ENCODE results near the gene COX7B.
A peak's percentile ranks its signal among the peaks of the same experiment; 100 is the strongest.
"Not testable (repeated sequence)": the region's sequence is repeated elsewhere in the genome, so short reads cannot be mapped to it uniquely, and the experiment has no call there.

The COX7B gene, protein sequence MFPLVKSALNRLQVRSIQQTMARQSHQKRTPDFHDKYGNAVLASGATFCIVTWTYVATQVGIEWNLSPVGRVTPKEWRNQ
- 41.6 to 49.5 (median 46.7) reads per million in 4 donors for total RNA-seq

DNA sequence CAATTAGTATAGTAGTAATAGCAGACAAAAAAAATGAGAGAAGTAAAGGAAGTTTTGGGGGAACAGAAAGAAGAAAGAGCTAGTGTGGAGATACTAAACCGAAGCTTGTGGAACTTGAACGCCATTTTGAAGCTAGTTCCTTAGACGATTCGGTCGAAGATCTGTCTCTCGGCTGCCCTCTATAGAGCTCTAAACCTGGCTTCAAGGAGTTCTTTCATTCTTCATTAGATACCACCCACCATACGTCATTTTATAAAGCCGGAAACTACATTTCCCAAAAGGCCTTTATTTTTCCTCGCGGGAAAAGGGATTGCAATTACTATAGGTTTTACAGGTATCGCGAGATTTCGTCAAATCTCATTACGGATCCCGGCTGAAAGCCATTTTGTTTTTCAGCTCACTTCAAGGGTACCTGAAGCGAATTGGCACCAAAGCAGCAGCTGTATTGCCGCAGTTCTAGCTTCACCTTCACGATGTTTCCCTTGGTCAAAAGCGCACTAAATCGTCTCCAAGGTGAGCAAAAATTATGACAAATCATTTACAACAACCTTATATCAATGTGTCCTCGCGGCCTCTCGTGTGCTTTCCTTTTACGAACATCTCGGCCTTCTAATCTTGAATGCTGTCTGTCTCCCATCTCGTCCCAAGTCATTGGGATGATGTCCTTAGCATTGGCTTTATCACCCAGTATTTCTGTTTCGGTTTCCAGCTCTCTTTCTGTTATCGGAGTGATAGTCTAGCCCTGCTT lies at the start of gene COX7B:
COX7B (plus strand) TSS at position 388 of the 748 bp plus-strand sequence; CDS start at position 474, 86 bp downstream.
- peak; percentile 21 to 93 (median 56) for DNase-seq

DNA sequence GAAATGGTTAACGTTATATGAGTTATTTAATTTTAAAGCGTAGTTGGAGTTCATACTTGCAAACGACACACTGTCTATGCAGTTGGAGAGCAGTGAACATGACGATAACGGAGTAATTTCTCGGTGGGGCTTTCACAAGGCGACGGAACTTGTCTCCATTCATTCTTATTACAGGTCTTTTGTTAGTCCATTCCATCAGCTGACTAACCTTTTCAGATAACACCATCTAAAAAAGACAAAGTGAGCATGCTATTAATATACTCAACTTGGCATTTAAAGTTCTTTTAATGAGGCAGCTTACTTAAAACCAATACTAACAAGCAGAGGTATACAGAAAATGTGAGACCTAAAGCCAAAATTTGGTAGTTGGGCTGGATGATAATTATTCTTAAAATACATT lies 23.9 kb upstream of the COX7B start:
- DNase-seq: no peak

DNA sequence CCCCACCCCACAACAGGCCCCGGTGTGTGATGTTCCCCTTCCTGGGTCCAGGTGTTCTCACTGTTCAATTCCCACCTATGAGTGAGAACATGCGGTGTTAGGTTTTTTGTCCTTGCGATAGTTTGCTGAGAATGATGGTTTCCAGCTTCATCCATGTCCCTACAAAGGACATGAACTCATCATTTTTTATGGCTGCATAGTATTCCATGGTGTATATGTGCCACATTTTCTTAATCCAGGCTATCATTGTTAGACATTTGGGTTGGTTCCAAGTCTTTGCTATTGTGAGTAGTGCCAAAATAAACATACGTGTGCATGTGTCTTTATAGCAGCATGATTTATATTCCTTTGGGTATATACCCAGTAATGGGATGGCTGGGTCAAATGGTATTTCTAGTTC lies 17.9 kb upstream of the COX7B start:
- not testable (repeated sequence) for DNase-seq

DNA sequence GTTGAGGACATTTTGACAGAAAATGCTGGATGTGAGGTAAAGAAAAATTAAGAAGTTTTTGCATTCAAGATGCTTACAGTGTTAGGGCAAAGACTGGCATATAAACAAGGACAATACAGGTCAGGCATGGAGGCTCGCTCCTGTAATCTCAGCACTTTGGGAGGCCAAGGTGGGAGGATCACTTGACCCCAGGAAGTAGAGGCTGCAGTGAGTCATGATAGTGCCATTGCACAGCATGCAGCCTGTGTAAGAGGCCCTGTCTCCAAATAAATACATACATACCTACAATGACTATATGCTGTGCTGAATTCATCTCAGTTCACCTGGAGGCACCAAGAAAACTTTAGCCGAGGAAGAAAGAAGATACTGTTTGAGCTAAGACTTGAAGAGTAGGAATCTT lies 6.4 kb upstream of the COX7B start:
- no peak for DNase-seq

DNA sequence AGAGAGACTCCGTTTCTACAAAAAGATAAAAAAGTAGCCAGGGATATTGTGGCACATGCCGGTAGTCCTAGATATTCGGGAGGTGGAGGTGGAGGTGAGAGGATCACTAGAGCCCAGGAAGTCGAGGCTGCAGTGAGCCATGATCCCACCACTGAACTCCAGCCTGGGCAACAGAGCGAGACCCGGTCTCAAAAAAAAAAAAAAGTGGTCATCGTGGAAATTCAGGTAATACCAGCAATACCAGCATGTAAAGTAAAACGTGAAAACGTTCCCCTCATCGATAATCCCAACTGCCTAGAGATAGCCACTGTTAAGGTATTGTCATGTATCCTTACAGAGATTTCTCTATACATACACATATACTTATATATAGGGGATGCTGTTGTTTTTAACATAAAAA lies 5.6 kb upstream of the COX7B start:
- DNase-seq: no peak

DNA sequence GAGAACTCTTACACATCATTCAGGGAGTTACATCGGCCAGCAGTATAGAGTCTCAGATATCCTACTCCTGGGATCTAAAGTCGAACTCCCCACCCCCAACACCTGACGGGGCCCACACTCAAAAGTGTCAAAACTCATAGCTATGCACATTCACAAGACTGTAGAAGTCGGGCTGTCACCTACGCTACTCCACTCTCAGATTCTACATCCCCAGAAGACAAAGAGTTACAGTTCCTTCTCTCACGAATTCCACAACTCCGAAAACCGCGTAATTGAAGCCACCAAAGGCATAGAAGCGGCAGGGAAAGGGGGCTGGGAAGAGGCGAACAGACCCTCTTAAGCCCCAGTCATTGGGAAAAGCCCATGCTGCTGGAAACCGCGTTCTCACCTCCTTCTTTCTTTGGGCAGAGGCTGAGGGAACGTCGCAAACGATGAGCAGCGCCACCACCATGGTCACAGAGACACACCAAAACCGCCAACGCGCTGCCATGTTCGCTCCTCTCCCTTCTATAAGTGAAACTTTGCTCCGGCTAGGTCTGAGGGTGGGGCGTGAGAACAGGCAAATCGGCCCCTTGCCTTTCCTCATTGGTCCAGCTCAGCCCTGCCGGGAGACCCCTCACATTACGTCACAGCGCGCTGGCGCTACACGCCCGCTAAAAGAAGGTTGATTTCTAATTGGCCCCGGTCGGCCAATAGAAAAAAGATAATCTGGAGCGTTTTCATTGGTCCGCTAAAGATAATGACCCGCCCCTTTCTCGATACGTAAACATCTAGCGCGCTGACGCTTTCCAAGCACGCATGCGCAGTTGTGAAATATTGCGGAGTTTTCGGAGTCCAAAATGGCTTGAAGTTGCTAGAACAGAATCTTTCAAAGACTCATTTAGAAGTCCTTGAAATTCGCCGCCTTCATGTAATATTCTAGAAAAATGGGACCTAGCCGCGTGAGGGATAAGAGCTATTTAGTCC lies 4.1 kb upstream of the COX7B start, which contains the start of gene MAGT1:
MAGT1 (minus strand) TSS at position 515 of the 966 bp plus-strand sequence; CDS start at position 490, 25 bp downstream.
- DNase-seq: peak; percentile 83 to 97 (median 86)

DNA sequence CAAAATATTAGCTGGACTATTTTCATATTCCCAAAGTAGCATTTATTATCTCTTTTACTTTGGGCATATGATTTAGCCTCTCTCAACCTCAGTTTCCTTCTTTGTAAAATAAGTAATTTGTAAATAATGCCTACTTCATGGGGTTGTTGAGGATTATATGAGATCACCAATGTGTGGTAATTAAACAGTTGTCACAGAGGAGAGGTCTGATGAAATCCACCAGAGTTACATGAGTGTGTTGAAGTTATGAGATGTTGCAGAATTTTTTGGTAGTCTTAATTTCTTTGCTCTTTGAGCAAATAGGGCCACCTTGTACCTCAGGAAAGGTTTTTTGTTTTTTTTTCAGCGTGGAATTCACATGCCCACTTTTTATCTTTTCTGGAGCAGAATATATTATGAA lies 1.4 kb downstream of the COX7B start:
- DNase-seq: no peak

DNA sequence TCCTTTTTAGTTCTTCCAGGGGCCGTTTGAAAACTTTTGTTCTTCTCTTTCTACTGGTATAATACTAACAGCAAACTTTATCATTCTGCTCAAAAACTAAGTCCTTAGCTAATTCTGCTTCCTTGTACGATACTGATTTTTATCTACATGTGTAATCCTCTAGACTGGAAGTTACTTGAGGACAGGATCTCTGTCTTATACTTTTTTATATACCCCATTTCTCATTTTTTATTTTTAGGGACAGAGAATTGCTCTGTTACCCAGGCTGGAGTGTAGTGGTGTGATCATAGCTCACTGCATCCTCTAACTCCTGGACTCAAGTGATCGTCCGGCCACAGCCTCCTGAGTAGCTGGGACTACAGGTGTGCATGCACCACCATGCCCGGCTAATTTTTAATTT lies 2.2 kb downstream of the COX7B start:
- DNase-seq: no peak

DNA sequence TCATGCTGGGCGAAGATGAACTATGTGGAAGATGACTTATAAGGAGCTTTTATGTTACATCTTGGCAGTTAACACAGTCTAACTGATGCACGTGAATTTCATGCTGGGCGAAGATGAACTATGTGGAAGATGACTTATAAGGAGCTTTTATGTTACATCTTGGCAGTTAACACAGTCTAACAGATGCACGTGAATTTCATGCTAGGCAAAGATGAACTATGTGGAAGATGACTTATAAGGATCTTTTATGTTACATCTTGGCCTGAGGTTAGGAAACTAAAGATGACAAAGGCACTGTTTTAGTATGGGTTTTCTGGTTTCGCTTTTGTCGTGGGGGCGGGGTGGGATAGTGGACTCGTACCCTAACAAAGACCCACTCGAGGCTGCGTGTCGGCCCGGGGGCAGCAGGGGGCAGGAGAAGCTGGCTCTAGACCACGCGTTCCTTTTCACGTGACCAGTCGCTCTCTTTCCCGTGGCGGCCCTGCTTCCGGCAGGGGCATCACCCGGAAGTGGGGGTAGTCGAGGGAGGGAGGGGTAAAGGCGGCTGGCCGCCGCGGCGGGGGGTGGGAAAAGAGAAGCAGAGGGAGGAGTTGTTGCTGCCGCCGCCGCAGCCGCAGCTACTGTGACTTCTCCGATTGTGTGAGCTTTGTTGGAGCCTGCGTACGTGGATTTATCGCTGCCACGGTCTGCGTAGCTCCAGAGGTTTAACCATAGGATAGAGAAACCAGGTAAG lies 11.0 kb downstream of the COX7B start, which contains the start of gene ATP7A:
ATP7A (plus strand) TSS at position 586 of the 733 bp plus-strand sequence. CDS start 60,949 bp downstream, outside the sequence.
- DNase-seq: peak; percentile 81 to 94 (median 85)

DNA sequence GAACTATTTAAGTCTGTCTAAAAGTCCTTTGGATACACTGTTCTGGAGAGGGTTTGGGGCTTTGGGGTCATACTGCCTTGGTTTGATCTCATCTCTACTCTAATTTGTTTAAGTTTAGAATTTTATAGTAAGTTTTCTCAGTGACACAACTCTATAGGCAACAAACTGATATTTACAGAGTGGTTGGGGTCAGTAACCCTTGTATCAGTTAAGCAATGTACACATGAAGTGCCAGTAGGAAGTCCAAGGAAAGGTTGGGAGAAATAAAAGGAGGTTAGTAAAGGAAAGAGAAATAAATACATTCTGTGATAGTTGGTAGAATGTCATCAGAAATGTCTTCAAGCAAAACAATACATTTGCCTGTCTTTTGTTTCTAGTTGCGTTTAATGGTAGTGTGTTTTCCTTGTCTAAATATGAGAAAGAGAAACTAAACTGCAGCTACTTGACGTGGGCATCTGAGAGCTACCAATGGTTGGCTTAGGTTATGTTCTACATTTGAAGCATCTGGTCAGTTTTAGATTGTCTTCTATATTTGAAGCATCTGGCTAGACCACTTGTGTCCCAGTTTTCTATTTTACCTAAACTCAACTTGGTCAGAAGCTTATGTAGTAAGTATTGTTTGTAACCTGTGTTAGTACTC lies 18.1 kb downstream of the COX7B start:
- no peak for DNase-seq

DNA sequence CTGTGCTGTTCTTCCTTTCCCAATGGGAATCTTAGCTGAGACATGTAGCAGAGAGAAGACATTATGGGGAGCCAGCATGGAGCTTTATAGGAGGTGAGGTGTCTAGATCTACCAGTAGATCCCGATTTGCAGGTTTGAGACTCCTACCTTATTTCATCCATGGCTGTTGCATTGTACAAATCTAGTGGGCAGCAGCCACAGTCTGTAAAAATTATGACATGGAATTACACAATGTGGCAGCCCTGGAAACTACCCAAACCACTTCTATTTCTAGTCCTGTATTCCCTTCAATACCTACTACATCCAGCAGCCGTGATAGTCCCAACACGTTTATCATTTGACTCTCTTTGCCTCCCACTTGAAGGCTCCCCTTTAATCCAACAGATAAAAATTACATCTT lies 19.3 kb downstream of the COX7B start:
- no peak for DNase-seq

DNA sequence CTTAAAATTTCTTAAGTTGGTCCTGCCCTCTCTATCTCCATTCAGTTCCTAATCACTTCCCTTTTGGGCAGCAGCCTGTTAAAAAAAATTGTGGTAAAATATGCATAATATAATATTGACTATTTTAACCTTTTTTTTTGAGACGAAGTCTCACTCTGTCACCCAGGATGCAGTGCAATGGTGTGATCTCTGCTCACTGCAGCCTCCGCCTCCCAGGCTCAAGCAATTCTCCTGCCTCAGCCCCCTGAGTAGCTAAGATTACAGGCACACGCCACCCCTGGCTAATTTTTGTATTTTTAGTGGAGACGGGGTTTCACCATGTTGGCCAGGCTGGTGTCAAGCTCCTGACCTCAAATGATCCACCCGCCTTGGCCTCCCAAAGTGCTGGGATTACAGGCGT lies 20.1 kb downstream of the COX7B start:
- not testable (repeated sequence) for DNase-seq

DNA sequence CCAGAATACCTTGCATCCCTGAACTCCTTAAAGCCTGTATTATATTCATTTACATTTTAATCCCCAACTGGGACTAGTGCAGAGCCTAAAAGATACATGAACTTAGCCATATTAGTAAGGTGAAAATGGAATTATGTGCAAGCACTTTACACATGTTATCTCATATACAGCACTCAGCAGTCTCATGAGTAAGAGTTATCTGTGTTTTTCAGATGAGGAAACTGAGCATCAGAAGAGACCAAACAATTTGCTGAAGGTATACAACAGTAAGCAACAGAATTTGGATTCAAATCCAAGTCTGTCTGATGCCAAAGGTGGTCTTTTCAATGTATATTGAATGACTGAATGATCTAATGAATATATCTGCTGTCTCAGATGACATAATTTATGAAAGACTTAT lies 23.5 kb downstream of the COX7B start:
- DNase-seq: no peak

DNA sequence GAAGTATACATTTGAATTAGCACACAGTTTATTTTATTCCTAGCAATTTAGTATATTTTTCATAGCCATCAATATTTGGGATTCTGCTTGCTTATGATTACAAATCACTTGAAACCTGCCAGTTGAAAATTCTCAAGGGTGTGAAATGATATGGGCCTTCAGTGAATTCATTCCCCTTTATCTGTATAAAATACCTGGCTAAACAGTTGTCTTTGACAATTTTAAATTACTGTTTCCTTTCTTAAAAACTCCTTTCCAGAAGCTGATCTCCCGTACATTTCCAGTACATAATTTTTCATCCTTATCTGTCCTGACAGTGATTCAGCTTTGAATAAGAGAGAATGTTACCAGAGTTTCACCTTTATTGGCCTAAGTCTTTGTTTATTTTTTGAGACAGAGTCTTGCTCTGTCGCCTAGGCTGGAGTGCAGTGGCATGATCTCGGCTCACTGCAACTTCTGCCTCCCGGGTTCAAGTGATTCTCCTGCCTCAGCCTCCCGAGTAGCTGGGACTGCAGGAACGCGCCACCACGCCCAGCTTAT lies 25.1 kb downstream of the COX7B start:
- no peak for DNase-seq

DNA sequence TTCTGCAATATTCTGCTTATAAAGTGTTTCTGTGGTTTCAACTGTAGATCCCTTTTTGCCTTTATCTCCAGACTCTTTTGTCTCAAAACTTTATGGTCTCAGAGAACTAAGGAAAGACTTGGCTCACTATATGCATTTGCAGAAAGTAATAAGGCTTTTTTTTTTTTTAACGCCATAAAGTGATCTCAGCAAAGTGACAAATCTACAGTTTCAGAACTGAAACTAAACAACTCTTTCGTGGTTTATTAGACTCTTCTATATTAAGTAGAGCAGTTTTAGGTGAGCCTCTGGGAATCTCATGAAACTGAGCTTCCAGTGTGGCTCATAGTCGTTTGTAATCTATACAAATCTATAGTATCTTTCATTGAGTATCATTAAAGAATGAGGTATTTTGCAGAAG lies 26.5 kb downstream of the COX7B start:
- no peak for DNase-seq

DNA sequence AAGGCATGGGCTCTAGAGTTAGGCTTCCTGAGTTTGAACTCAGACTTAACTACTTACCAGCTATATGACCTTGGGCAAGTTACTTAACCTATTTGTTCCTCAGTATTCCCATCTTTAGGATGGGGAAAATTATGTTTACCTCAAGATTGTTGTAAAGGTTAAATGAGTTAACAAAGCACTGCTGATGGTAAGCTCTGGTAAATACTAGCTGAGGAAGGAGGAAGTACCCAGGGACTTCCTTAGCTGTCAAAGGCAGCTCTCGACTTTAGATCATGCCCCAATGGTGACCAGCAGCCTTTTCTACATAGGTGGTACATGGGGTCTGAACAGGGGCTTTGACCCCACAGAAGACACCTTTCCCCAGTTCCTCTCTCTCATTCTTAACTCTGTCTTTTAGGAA lies 31.3 kb downstream of the COX7B start:
- no peak for DNase-seq

DNA sequence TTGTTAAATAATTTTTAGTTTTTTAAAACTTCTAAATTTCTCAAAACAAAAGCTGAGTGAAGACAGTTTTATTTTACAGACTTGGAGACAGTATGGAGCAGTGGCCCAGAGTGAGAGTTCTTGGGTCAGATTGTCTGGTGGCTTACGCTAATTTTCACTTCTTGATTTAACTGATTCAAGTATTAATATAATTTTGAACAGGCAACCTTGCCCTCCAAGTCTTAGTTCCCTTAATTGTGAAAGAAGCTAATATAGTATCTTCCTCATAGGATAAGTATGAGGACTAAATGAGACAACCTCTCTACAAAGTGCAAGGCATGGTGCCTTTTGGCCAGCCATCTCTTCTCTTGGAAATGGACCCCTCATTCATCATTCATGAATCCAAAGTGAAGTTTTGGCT lies 36.6 kb downstream of the COX7B start:
- DNase-seq: no peak

DNA sequence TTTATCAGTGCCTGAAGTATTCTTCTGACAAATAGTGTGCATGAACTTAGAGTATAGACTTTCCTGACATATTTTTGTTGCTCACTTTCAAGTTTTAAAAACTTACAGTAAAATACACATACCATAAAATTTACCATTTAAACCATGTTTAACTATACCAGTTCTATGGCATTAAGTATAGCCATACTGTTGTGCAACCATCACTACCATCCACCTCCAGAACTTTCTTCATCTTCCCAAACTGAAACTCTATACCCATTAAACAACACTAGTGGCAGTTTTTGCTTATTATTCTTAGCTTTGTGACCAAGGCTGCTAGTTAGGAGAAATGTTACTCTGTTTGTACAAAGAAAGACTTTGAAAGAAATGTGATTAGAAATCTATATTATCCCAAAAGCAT lies 37.0 kb downstream of the COX7B start:
- DNase-seq: no peak

DNA sequence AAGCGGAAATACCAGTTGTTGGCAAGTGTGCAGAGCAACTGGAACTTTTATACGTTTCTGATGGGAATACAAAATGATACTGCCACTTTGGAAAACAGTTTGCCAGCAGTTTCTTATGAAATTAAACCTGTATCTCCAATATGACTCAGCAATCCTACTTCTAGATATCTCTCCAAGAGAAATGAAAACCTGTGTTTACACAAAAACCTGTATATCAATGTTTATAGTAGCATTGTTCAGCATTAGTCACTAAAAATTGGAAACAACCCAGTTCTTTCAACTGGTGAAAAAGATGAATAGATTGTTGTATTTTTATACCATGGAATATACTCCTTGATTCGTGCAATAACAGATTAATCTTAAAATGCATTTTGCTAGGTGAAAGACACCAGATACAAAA lies 38.0 kb downstream of the COX7B start:
- no peak for DNase-seq

DNA sequence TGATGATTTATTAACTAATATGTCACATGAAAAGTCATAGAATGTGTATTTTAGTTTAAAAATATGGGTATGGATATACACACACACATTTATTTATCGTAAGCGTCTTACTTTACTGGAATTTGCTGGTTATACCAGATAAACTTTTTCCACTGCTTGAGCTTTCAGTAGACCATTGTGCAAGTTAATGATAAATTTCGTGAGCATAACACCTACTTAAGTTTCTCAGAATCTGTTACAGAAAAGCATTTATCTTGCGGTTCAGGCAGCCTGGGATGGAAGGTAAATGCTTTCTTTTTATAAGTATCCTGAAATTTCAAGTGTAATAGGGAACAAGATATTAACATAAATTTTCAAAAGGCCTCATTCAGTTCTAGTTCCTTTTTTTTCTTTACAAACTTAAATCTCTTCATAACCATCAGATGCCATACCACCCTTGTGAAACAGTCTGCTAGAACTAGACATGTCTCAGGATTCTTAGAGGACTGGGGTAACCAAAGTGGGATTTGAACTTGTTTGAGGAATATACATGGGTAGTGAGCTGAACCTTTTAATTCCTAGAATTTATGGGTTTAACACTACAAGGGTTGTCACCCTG lies 38.9 kb downstream of the COX7B start:
- DNase-seq: no peak

DNA sequence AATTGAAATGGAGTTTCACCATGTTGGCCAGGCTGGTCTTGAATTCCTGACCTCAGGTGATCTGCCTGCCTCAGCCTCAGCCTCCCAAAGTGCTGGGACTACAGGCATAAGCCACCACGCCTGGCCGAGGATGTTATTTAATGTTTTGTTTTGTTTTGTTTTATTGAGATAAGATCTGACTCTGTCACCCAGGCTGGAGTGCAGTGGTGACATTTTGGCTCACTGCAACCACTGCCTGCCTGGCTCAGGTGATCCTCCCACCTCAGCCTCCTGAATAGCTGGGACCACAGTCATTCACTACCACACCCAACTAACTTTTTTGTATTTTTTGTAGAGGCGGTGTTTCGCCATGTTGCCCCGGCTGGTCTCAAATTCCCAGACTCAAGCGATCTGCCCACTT lies 45.8 kb downstream of the COX7B start:
- DNase-seq: not testable (repeated sequence)

Measured in T-helper 1 cell (primary cell).